ENCODE results near the gene TGM5. TPM values are rescaled to one million over a fixed set of nuclear protein-coding genes. Genes with fewer than 3 reads are reported as not detected.

The TGM5 gene
- total and polyA plus RNA-seq, 2 donors (not counting 3 experiments of a cell fraction or from before 2014, with no cell fraction given): not detected

- Histone ChIP-seq H3K4me3 (replicated peaks in 1 of 3; ENCODE audit: insufficient read depth in 1 of 3, low read depth in 1 of 3, low read length in 3 of 3) (no peak overlapping the region), H3K9me1 (replicated peaks; ENCODE audit: control insufficient read depth, extremely low read depth, insufficient read depth, low read length) (no peaks in the 10 kb centered on the region), H3K79me2 (ENCODE audit: control insufficient read depth, insufficient read depth, low read length) (no peaks in the 10 kb centered on the region), H3K36me3 (ENCODE audit: control insufficient read depth in 2 of 2, extremely low read depth in 1 of 2, insufficient read depth in 2 of 2, low read length in 2 of 2) (no peaks in the 10 kb centered on the region), H3K9ac (replicated peaks; ENCODE audit: extremely low read depth, insufficient read depth, low read length) (no peak overlapping the region), H2AFZ (ENCODE audit: low read depth, low read length) (no peak overlapping the region), H4K20me1 (replicated peaks; ENCODE audit: control insufficient read depth, extremely low read depth, insufficient read depth, low read length) (no peaks in the 10 kb centered on the region), H3K27ac (ENCODE audit: insufficient read depth, low read depth, low read length) (no peak overlapping the region), H3K27me3 (ENCODE audit: control insufficient read depth in 2 of 2, insufficient read depth in 2 of 2, low read length in 2 of 2) (peaks cover 3 to 7% of the 10 kb centered on the region in 2 experiments), H3K9me3 (replicated peaks; ENCODE audit: control insufficient read depth, insufficient read depth, low read length) (no peaks in the 10 kb centered on the region), H3K4me2 (ENCODE audit: insufficient read depth, low read length) (no peak overlapping the region), H3K4me1 (ENCODE audit: control insufficient read depth, extremely low read depth, insufficient read depth, low read length) (no peaks in the 10 kb centered on the region)
- ChIA-PET CTCF (interaction anchor here (1.3 kb wide), 1 partner anchor 31 kb away, joined by 5 read pairs; no protein-coding TSS in a partner anchor), POLR2A (no interaction called here)
- no peak for TF ChIP-seq EZH2 (IDR thresholded peaks at IDR 0.05; ENCODE audit: borderline replicate concordance, low read depth, low read length, severe bottlenecking)
- no peak for TF ChIP-seq MAX (IDR thresholded peaks at IDR 0.05; ENCODE audit: insufficient read depth, insufficient read length)
- TF ChIP-seq JUN (IDR thresholded peaks at IDR 0.05; ENCODE audit: borderline replicate concordance, insufficient read depth, insufficient read length, low read depth): no peak
- no peak for TF ChIP-seq CTCF (IDR thresholded peaks at IDR 0.05; ENCODE audit: extremely low read depth in 1 of 2, insufficient read depth in 1 of 2, low read depth in 1 of 2, low read length in 2 of 2)
- no TSS peak for BruUV-seq (replicated peaks)
- dilution Hi-C loops (cut with MboI; ENCODE audit: extremely low pct_ligation_motif_present, low sequenced_read_pairs): no loop called here
- no peak for DNase-seq (ENCODE audit: low read depth, low spot score)
- intact Hi-C loops (cut with micrococcal nuclease): no loop called here
- FAIRE-seq: no peak
These were observed 10.4 kb downstream of the TGM5 start for GRCh38 chr15:43256341-43256740.

- intact Hi-C loops (cut with micrococcal nuclease) (no loop called here), dilution Hi-C loops (cut with MboI; ENCODE audit: extremely low pct_ligation_motif_present, low sequenced_read_pairs) (no loop called here)
- peaks cover 3 to 7% of the 10 kb centered on the region in 2 experiments for H3K27me3 ChIP-seq (ENCODE audit: control insufficient read depth in 2 of 2, insufficient read depth in 2 of 2, low read length in 2 of 2)
- H3K79me2 ChIP-seq (ENCODE audit: control insufficient read depth, insufficient read depth, low read length): no peaks in the 10 kb centered on the region
- no peak overlapping the region for H2AFZ ChIP-seq (ENCODE audit: low read depth, low read length)
- no TSS peak for BruUV-seq (replicated peaks)
- no peaks in the 10 kb centered on the region for H3K36me3 ChIP-seq (ENCODE audit: control insufficient read depth in 2 of 2, extremely low read depth in 1 of 2, insufficient read depth in 2 of 2, low read length in 2 of 2)
- H3K4me3 ChIP-seq (replicated peaks in 1 of 3; ENCODE audit: insufficient read depth in 1 of 3, low read depth in 1 of 3, low read length in 3 of 3): no peak overlapping the region
- no peak overlapping the region for H3K27ac ChIP-seq (ENCODE audit: insufficient read depth, low read depth, low read length)
- no peaks in the 10 kb centered on the region for H3K9me3 ChIP-seq (replicated peaks; ENCODE audit: control insufficient read depth, insufficient read depth, low read length)
- no peaks in the 10 kb centered on the region for H4K20me1 ChIP-seq (replicated peaks; ENCODE audit: control insufficient read depth, extremely low read depth, insufficient read depth, low read length)
- H3K9ac ChIP-seq (replicated peaks; ENCODE audit: extremely low read depth, insufficient read depth, low read length): no peak overlapping the region
- DNase-seq (ENCODE audit: low read depth, low spot score): no peak
- no peaks in the 10 kb centered on the region for H3K4me1 ChIP-seq (ENCODE audit: control insufficient read depth, extremely low read depth, insufficient read depth, low read length)
- no peak for FAIRE-seq
- CTCF ChIA-PET: no interaction called here
- TF ChIP-seq FOS (IDR thresholded peaks at IDR 0.05; ENCODE audit: borderline replicate concordance, insufficient read depth, low read length) (no peak), POLR2AphosphoS5 (IDR thresholded peaks at IDR 0.05; ENCODE audit: insufficient read depth, low read depth, low read length) (no peak), JUN (IDR thresholded peaks at IDR 0.05; ENCODE audit: borderline replicate concordance, insufficient read depth, insufficient read length, low read depth) (no peak), CTCF (IDR thresholded peaks at IDR 0.05; ENCODE audit: extremely low read depth in 1 of 2, insufficient read depth in 1 of 2, low read depth in 1 of 2, low read length in 2 of 2) (no peak), POLR2A (IDR thresholded peaks at IDR 0.05; ENCODE audit: low read depth, low read length) (no peak), MYC (IDR thresholded peaks at IDR 0.05; ENCODE audit: low read depth, low read length) (no peak), MAX (IDR thresholded peaks at IDR 0.05; ENCODE audit: insufficient read depth, insufficient read length) (no peak), GATA2 (IDR thresholded peaks at IDR 0.05; ENCODE audit: insufficient read depth, insufficient read length, low read depth, low read length) (no peak), EZH2 (IDR thresholded peaks at IDR 0.05; ENCODE audit: borderline replicate concordance, low read depth, low read length, severe bottlenecking) (no peak)
- POLR2A ChIA-PET: no interaction called here
- no peak overlapping the region for H3K4me2 ChIP-seq (ENCODE audit: insufficient read depth, low read length)
- no peaks in the 10 kb centered on the region for H3K9me1 ChIP-seq (replicated peaks; ENCODE audit: control insufficient read depth, extremely low read depth, insufficient read depth, low read length)
These were observed 11.4 kb downstream of the TGM5 start for GRCh38 chr15:43255376-43255775.
